IPS-15b (cell line): ENCODE results near the gene AP5Z1.

Source experiments
- H3K27me3 ChIP-seq: one replicate; pipeline ENCODE4 v1.6.1; 2013; ENCODE audit warnings: low read length; ENCODE audit not compliant: control insufficient read depth, insufficient read depth
- H3K36me3 ChIP-seq: one replicate; pipeline ENCODE4 v1.6.1; 2013; ENCODE audit warnings: low read length; ENCODE audit not compliant: control insufficient read depth, insufficient read depth
- H3K4me1 ChIP-seq: one replicate; pipeline ENCODE4 v1.6.1; 2013; ENCODE audit warnings: mild to moderate bottlenecking, low read length; ENCODE audit not compliant: control insufficient read depth, insufficient read depth
- H3K4me3 ChIP-seq: one replicate; pipeline ENCODE4 v1.5.1; 2013; ENCODE audit warnings: low read depth, low read length
- H3K9ac ChIP-seq: one replicate; pipeline ENCODE4 v1.6.1; 2013; ENCODE audit warnings: low read depth, mild to moderate bottlenecking, low read length
- H3K9me3 ChIP-seq: one replicate; pipeline ENCODE4 v1.6.1; 2013; ENCODE audit warnings: mild to moderate bottlenecking, low read length; ENCODE audit not compliant: control insufficient read depth, insufficient read depth

The AP5Z1 gene

DNA sequence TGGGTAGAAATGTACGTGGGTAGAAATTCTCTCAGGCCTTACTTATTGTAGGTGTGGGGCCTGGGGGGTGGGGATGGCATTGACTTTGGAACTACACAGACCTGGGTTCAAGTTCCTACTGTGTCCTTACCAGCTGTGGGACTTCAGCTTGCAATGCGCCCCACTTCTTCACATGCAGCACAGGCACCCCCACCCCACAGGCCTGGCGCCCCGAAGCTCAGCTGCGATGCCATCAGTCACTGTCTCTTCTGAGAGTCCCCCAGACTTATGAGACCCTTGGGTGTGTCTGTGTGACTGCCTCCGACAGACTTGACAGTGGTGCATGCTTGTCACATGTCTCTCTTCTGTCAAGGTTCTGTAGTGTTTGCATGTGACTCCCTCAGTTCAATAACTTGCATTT is 3.1 kb upstream of the AP5Z1 start:
- Histone ChIP-seq H3K36me3 (peaks cover 3% of the 10 kb centered on the region), H3K4me3 (no peak overlapping the region), H3K27me3 (no peaks in the 10 kb centered on the region), H3K9ac (no peak overlapping the region), H3K4me1 (peaks cover 5% of the 10 kb centered on the region), H3K9me3 (no peaks in the 10 kb centered on the region)

DNA sequence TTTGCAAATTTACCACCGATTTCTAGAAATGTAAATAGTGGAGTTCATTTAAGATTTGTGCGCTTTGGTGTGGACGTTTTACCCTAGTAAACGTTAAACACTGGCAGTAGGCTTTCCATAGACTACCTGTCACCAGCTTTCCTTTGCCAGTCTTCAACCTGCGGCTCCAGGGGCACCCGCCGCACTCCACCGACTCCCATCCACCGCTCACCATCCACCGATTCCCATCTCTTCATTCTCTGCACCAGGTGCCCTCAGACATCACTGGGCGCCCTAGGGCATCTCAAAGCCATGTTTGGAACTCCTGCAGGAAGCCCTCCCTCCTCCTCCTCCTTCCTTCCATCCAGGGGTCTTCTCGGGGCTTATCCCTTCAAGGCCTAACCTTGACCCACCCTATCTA is 1.4 kb upstream of the AP5Z1 start:
- peaks cover 5% of the 10 kb centered on the region for H3K4me1 ChIP-seq
- no peak overlapping the region for H3K9ac ChIP-seq

DNA sequence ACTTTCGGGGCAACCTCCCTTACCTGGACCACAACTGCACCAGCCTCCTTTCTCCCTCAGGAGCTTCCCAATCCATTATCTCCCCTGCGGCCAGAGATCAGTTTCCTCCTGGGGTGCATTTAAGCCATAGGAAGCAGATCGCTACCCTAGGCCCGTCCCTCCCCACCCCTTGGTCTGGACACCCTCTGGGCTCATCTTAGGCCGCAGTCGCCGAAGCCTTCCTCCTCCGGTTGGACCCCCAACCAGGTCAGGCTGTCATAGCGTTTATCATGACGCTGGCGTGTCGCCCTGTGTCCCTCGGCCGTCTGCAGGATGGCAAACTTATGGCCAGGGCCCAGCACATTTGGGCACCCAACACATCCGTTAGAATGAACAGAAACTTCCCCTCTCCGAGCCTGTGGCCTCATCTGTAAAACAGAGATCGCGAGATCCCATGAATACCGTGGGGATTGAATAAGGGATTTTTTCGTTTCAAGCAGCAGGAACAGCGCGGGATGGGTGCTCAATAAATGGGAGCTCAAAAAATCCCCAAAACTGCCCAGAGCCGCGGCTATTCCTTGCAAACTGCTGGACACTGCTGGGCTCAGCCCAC is 669 bp upstream of the AP5Z1 start:
- H3K9ac ChIP-seq: peak overlapping the region; percentile 87
- H3K27me3 ChIP-seq: no peaks in the 10 kb centered on the region
- H3K36me3 ChIP-seq: peaks cover 3% of the 10 kb centered on the region
- H3K4me3 ChIP-seq: peak overlapping the region; percentile 93
- H3K4me1 ChIP-seq: peaks cover 5% of the 10 kb centered on the region
- no peaks in the 10 kb centered on the region for H3K9me3 ChIP-seq

More for the DNA sequence above, 1.4 kb upstream of the AP5Z1 start:
- Histone ChIP-seq H3K27me3 (no peaks in the 10 kb centered on the region), H3K9me3 (no peaks in the 10 kb centered on the region), H3K4me3 (no peak overlapping the region), H3K36me3 (peaks cover 3% of the 10 kb centered on the region)

DNA sequence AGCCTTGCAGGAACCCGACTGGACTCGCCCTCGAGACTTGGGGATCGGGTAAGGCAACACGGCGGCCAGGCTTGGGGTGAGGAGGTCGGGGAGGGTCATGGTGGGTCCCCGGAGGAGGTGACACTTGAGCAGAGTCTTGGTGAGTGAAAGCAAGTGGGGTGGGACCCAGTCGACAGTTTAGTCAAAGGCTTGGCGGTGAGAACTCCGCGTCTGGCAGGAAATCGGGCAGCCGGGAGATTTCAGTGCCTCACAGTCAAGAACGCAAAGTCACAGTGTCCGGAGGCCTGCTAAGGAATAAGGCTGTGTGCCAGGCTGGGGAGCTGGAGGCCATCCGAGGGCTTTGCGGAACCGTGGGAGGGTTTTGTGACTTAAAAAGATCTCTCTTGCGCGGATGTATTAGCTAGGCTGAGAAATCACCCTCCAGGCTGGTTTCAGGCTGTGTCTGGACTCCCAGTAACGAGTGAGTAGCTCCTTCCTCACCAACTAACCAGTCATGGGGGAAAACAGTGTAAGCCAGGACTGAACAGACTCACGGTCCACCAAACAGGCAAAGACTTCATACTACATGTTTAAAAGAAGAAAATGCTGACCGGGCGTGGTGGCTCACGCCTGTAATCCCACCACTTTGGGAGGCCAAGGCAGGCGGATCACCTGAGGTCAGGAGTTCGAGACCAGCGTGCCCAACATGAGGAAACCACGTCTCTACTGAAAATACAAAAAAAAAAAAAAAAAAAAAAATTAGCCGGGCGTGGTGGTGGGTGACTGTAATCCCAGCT is 613 bp downstream of the AP5Z1 start:
- peaks cover 5% of the 10 kb centered on the region for H3K36me3 ChIP-seq
- peaks cover 5% of the 10 kb centered on the region for H3K4me1 ChIP-seq
- H3K9me3 ChIP-seq: no peaks in the 10 kb centered on the region
- H3K9ac ChIP-seq: peak overlapping the region; percentile 83
- no peaks in the 10 kb centered on the region for H3K27me3 ChIP-seq
- H3K4me3 ChIP-seq: peak overlapping the region; percentile 93

DNA sequence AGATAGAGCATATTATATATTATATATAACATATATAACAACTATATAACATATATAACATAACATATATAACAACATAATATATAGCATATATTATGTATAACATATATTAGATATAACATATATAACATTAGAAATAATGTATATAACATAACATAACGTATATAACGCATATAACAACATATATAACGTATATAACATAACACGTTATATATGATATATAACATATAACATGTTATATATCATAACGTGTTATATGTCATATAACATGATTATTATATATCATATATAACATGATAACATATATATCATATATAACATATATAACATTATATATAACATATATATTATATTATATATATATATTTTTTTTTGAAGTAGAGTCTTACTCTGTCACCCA is 3.7 kb downstream of the AP5Z1 start:
- peaks cover 31% of the 10 kb centered on the region for H3K36me3 ChIP-seq
- no peaks in the 10 kb centered on the region for H3K9me3 ChIP-seq
- peaks cover 5% of the 10 kb centered on the region for H3K4me1 ChIP-seq
- no peaks in the 10 kb centered on the region for H3K27me3 ChIP-seq
- no peak overlapping the region for H3K9ac ChIP-seq
- H3K4me3 ChIP-seq: no peak overlapping the region

DNA sequence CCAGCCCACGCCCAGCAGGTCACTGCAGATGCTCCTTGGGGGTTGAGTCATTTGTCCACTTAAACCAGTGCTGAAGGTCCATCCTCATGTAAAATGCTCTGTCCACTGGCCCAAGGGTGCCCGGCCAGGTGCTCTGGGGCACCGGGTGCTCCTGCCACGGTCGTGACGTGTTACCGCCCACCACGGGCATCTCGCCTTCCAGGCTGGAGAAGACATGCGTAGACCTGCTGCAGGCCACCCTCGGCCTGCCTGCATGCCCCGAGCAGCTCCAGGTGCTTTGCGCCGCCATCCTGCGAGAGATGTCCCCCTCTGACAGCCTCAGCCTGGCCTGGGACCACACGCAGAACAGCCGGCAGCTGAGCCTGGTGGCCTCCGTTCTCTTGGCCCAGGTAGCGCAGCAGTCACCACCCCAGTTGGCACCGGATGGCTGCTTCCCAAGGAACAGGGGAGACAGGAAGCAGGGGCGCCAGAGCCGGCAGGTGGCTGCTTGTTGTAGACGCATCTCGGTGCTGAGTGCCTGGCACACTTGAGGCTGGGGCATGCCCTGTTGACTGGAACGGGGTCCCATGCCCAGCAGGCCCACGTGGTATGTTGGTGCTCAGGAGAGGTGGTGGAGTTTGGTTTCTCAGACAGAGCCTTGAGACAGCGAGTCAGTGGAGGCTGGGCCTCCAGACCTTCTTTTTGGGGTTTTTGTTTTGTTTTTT is 6.1 kb downstream of the AP5Z1 start:
- no peaks in the 10 kb centered on the region for H3K4me1 ChIP-seq
- H3K9me3 ChIP-seq: no peaks in the 10 kb centered on the region
- H3K36me3 ChIP-seq: peaks cover 45% of the 10 kb centered on the region
- H3K27me3 ChIP-seq: no peaks in the 10 kb centered on the region
- no peak overlapping the region for H3K9ac ChIP-seq
- no peak overlapping the region for H3K4me3 ChIP-seq

DNA sequence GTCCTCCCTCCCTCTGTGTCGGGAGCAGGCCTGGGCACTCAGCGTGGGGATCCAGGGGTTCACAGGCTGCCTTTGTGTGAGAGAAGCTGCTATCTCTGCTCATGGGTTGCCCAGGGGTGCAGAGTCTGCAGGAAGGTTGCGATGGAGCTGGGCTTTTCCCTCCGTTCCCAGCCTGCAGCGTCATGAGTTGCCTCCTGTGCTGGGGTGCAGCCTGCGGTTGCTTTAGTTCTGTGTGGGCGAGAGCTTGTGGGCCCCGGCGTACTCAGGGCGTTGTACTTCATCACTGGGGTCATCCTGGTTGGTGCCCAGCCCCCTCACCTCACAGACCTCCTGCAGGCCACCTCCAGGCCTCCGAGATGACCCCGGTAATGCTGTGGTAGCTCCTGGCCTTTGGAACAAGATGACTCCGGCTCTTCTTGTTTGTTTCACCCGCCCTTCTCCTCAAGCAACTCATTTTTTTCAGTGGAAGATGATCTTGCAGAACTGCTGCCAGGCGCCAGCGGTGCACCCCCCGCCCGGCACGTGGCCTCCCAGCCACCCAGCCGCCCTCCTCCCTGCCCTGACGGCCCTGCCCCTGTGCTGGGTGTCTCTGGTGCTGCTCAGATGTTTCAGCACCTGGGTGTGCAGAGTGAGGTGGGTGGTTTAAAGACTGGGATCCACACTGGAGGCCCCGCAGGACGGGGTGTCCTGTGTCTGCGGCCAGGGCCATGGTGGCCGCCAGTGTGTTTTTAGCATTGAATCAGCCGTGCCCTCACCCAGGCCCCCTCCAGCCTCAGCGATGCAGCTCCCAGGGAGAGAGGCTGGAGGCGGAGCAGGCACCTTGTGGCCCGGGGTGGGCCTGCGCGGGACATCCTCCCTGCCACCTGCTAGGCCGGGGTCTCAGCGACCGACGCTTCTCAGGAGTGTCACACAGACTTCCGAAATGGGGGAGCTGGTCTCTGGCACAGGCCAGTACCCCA is 7.2 kb downstream of the AP5Z1 start:
- Histone ChIP-seq H3K9ac (no peak overlapping the region), H3K9me3 (no peaks in the 10 kb centered on the region), H3K4me1 (no peaks in the 10 kb centered on the region), H3K4me3 (no peak overlapping the region), H3K36me3 (peaks cover 47% of the 10 kb centered on the region), H3K27me3 (no peaks in the 10 kb centered on the region)

DNA sequence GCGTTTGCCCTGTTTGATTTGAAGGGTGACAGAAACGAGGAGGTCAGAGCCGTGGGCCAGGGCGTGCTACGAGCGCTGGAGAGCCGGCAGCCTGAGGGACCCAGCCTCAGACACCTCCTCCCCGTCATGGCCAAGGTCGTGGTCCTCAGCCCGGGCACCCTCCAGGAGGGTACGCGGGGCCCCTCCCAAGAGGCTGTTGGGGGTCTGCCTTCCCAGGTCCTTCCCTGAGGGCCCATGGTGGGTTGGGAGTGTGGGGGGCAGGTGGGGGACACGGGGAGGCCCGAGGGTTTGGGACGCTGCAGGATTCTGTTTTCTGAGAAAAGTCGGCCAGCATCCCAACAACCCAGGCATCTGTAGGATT is 7.8 kb downstream of the AP5Z1 start:
- no peak overlapping the region for H3K9ac ChIP-seq
- no peaks in the 10 kb centered on the region for H3K9me3 ChIP-seq
- H3K27me3 ChIP-seq: no peaks in the 10 kb centered on the region
- H3K4me3 ChIP-seq: no peak overlapping the region
- no peaks in the 10 kb centered on the region for H3K4me1 ChIP-seq
- peaks cover 54% of the 10 kb centered on the region for H3K36me3 ChIP-seq

DNA sequence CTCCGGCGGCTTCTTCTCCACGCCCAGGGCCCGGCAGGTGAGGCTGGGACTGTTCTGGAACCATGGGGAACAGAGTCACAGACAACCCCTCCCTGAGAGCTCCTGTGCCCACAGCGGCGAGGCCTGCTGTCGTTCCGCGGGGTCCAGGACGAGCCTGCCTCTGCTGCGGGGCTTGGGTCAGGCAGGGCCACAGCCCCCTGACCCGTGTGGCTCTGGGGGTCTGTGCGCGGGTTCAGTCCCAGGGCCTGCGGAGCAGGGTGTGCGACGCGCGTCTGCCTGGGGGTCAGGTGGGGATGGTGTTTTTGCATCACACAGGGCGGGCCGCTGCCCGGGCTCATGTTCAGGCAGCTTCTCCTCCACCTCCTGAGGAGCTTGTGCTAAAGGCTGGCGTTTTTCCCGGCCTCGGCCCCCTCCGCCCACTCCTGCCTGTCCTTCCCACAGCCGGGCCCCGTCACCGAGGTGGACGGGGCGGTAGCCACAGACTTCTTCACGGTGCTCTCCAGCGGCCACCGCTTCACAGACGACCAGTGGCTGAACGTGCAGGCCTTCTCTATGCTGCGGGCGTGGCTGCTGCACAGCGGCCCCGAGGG is 8.4 kb downstream of the AP5Z1 start:
- H3K4me3 ChIP-seq: no peak overlapping the region
- no peaks in the 10 kb centered on the region for H3K4me1 ChIP-seq
- H3K9ac ChIP-seq: no peak overlapping the region
- H3K36me3 ChIP-seq: peaks cover 59% of the 10 kb centered on the region
- no peaks in the 10 kb centered on the region for H3K9me3 ChIP-seq
- no peaks in the 10 kb centered on the region for H3K27me3 ChIP-seq

DNA sequence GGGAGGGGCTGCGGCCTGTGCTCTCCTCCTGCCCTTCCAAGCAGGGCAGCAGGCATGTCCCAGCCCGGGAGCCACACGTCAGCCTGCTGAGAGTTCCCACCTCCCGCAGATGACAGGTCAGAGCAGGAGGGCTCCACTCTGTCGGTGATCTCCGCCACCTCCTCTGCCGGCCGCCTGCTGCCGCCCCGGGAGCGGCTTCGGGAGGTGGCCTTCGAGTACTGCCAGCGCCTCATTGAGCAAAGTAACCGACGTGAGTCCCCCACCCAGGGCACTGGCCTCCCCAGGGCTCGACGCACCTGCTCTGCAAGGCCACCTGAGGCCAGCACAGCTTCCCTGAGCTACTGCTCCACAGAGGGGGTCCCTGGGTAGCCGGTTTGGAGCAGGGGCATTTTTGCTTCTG is 9.4 kb downstream of the AP5Z1 start:
- no peaks in the 10 kb centered on the region for H3K4me1 ChIP-seq
- peaks cover 67% of the 10 kb centered on the region for H3K36me3 ChIP-seq
- no peak overlapping the region for H3K4me3 ChIP-seq
- H3K27me3 ChIP-seq: no peaks in the 10 kb centered on the region
- no peak overlapping the region for H3K9ac ChIP-seq
- no peaks in the 10 kb centered on the region for H3K9me3 ChIP-seq

DNA sequence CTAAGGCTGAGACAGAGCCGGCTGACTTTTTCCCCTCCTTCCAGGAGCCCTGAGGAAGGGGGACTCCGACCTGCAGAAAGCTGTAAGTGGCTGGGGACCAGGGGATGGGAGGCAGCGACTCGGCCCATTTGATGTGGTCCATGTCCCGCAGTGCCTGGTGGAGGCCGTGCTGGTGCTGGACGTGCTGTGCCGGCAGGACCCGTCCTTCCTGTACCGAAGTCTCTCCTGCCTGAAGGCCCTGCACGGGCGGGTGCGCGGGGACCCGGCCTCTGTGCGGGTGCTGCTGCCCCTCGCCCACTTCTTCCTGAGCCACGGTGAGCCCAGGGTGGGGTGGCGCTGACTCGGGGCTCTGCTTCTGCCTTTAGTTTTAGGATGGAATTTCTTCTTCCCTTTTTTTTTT is 9.9 kb downstream of the AP5Z1 start:
- Histone ChIP-seq H3K4me3 (no peak overlapping the region), H3K9me3 (no peaks in the 10 kb centered on the region), H3K27me3 (no peaks in the 10 kb centered on the region), H3K36me3 (peaks cover 67% of the 10 kb centered on the region), H3K9ac (no peak overlapping the region), H3K4me1 (no peaks in the 10 kb centered on the region)
